ENCODE measurements around the gene NBR1.
"Not testable (repeated sequence)": the region's sequence is repeated elsewhere in the genome, so short reads cannot be mapped to it uniquely, and the experiment has no call there.

Gene NBR1

DNA sequence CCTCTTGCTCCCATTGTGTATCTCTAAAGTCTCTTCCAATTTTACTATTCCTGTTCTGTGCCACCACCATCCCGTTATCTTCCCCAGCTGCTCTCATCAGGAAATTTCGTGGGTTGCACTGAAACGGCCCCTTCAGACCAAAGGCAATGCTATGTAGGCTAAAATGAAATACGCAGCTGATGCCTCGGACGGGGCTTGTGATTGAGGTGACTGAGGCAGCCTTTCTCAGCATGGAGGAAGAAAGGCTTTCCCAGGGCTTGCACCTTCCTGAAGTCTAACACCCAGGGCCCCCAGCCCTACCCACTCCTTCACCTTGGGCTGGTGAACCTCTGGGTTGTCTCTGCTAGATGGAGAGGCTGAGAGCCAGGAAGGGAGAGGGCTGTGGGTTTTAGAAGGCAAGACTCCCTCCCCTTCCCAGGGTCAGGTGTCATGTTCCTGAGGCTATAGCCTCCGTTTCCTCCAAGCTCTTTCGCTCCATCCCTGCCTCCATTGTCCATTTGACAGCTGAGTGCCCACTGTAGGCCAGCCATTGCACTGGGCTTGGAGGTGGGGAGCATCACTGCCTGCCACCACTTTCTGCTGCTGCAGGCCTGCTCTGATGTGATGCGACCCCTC lies 49.6 kb downstream of the NBR1 start:
- Histone ChIP-seq H3K9me3 (ENCODE audit: control insufficient read depth, low read length) (no peaks in the 10 kb centered on the region), H3K27me3 (ENCODE audit: control insufficient read depth, insufficient read depth, low read length) (no peaks in the 10 kb centered on the region), H3K9ac (ENCODE audit: low read length) (no peak overlapping the region), H3K4me1 (ENCODE audit: control insufficient read depth, insufficient read depth, low read length) (no peaks in the 10 kb centered on the region), H3K36me3 (ENCODE audit: control insufficient read depth, insufficient read depth, low read length) (peaks cover 13% of the 10 kb centered on the region), H3K4me3 (ENCODE audit: low read length) (no peak overlapping the region)

- H3K4me1 ChIP-seq (ENCODE audit: control insufficient read depth, insufficient read depth, low read length), result no peaks in the 10 kb centered on the region
- H3K4me3 ChIP-seq (ENCODE audit: low read length), result no peak overlapping the region
- no peaks in the 10 kb centered on the region for H3K9me3 ChIP-seq (ENCODE audit: control insufficient read depth, low read length)
- no peak overlapping the region for H3K9ac ChIP-seq (ENCODE audit: low read length)
- peaks cover 4% of the 10 kb centered on the region for H3K36me3 ChIP-seq (ENCODE audit: control insufficient read depth, insufficient read depth, low read length)
- no peaks in the 10 kb centered on the region for H3K27me3 ChIP-seq (ENCODE audit: control insufficient read depth, insufficient read depth, low read length)
Measured at GRCh38 chr17:43224146-43224705, 53.2 kb downstream of the NBR1 start.

DNA sequence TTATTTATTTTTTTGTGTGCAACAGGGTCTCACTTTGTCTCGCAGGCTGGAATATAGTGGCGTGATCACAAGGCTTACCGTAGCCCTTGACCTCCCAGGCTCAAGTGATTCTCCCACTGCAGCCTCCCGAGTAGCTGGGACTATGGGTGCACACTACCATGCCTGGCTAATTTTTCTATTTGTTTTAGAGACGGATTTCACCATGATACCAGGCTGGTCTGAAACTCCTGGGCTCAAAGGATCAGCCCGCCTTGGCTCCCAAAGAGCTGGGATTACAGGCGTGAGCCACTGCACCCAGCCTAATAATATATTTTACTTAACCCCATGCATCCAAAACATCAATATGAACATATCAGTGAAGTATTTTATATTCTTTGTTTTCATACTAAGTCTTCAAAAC lies 55.4 kb downstream of the NBR1 start:
- Histone ChIP-seq H3K27me3 (ENCODE audit: control insufficient read depth, insufficient read depth, low read length) (no peaks in the 10 kb centered on the region), H3K4me1 (ENCODE audit: control insufficient read depth, insufficient read depth, low read length) (no peaks in the 10 kb centered on the region), H3K9me3 (ENCODE audit: control insufficient read depth, low read length) (no peaks in the 10 kb centered on the region), H3K36me3 (ENCODE audit: control insufficient read depth, insufficient read depth, low read length) (peaks cover 4% of the 10 kb centered on the region), H3K4me3 (ENCODE audit: low read length) (no peak overlapping the region), H3K9ac (ENCODE audit: low read length) (no peak overlapping the region)

- not testable (repeated sequence) for H3K27me3 ChIP-seq (ENCODE audit: control insufficient read depth, insufficient read depth, low read length); H3K9ac ChIP-seq (ENCODE audit: low read length); H3K36me3 ChIP-seq (ENCODE audit: control insufficient read depth, insufficient read depth, low read length); H3K4me1 ChIP-seq (ENCODE audit: control insufficient read depth, insufficient read depth, low read length); H3K9me3 ChIP-seq (ENCODE audit: control insufficient read depth, low read length); H3K4me3 ChIP-seq (ENCODE audit: low read length)
Measured at GRCh38 chr17:43228020-43228782, 57.2 kb downstream of the NBR1 start, which contains the start of gene CCDC200. TSS of gene CCDC200 (minus strand) at chr17:43228623. CDS start at chr17:43228554, 69 bp downstream.

DNA sequence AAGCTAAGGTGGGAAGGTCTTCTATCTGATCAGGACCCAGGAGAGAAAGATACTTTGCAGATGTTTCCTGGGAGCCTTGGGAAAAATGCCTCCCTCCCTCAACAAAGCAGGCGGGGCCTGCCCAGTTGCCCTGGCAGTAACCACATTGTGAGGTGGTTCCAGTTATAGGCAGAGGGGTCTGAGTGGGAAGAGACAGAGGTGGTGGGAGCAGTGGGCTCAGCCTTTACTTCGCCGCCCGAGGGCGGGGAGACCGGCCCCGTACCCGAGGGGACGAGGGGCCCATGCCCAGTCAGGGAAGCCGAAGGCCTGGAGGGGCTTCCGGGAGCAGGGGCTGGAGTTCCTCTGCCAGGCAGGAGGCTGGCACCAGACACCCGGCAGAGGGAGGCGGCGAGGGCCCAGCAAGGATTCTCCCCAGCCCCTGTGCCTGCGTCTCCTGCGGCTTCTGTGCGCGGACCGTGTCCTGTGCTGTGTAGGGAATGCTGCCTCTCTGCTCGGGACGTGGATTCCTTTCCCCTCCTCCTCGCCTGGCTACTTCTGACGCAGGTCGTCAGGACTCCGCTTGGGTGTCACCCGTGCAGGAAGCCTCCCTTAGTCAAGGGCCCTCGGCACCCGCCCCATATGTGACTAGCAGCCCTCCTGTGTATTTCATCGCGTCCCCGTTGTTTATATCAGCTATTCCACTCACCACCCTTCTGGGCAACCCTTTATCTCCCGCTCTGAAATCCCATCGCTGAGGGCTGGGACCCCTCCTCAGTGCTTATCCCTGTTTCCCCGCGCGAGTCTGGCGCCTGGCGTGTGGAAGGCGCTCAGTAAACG lies 60.4 kb downstream of the NBR1 start:
- not testable (repeated sequence) for H3K4me1 ChIP-seq (ENCODE audit: control insufficient read depth, insufficient read depth, low read length); H3K9me3 ChIP-seq (ENCODE audit: control insufficient read depth, low read length); H3K27me3 ChIP-seq (ENCODE audit: control insufficient read depth, insufficient read depth, low read length); H3K4me3 ChIP-seq (ENCODE audit: low read length); H3K36me3 ChIP-seq (ENCODE audit: control insufficient read depth, insufficient read depth, low read length)
- peak overlapping the region; percentile 43 for H3K9ac ChIP-seq (ENCODE audit: low read length)

- H3K27me3 ChIP-seq (ENCODE audit: control insufficient read depth, insufficient read depth, low read length); H3K36me3 ChIP-seq (ENCODE audit: control insufficient read depth, insufficient read depth, low read length); H3K4me1 ChIP-seq (ENCODE audit: control insufficient read depth, insufficient read depth, low read length); H3K9me3 ChIP-seq (ENCODE audit: control insufficient read depth, low read length); H3K4me3 ChIP-seq (ENCODE audit: low read length): not testable (repeated sequence)
- peak overlapping the region; percentile 43 for H3K9ac ChIP-seq (ENCODE audit: low read length)
Measured at GRCh38 chr17:43232021-43232699, 61.1 kb downstream of the NBR1 start.

GRCh38 chr17:43233263-43233662 lies 62.2 kb downstream of the NBR1 start:
- H3K4me3 ChIP-seq (ENCODE audit: low read length); H3K9me3 ChIP-seq (ENCODE audit: control insufficient read depth, low read length); H3K9ac ChIP-seq (ENCODE audit: low read length); H3K36me3 ChIP-seq (ENCODE audit: control insufficient read depth, insufficient read depth, low read length); H3K27me3 ChIP-seq (ENCODE audit: control insufficient read depth, insufficient read depth, low read length); H3K4me1 ChIP-seq (ENCODE audit: control insufficient read depth, insufficient read depth, low read length): not testable (repeated sequence)

DNA sequence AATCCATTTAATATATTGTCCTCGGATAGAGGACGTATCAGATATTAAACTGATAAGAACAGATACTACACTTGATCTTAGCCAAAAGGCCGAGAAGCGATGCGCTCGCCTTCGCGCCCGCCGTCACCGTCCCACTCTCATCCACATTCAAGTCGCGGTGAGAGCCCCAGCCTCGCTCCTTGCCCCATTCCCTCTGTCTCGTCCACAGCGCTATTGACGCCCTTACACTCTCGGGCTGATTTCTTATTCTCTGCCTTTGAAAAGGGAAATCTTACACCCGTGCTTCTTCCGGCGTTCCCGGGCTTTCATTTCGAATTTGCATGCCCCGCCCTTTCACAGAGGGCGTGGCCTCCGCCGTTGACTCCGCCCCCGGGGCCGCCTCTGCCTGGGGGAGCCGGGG lies 62.9 kb downstream of the NBR1 start, which contains the start of gene RNU2-1:
TSS of gene RNU2-1 (minus strand) at position 101 of the 400 bp plus-strand sequence.
- not testable (repeated sequence) for H3K4me3 ChIP-seq (ENCODE audit: low read length); H3K9me3 ChIP-seq (ENCODE audit: control insufficient read depth, low read length); H3K27me3 ChIP-seq (ENCODE audit: control insufficient read depth, insufficient read depth, low read length); H3K9ac ChIP-seq (ENCODE audit: low read length); H3K36me3 ChIP-seq (ENCODE audit: control insufficient read depth, insufficient read depth, low read length); H3K4me1 ChIP-seq (ENCODE audit: control insufficient read depth, insufficient read depth, low read length)

- H3K27me3 ChIP-seq (ENCODE audit: control insufficient read depth, insufficient read depth, low read length); H3K9ac ChIP-seq (ENCODE audit: low read length); H3K4me3 ChIP-seq (ENCODE audit: low read length); H3K4me1 ChIP-seq (ENCODE audit: control insufficient read depth, insufficient read depth, low read length); H3K36me3 ChIP-seq (ENCODE audit: control insufficient read depth, insufficient read depth, low read length); H3K9me3 ChIP-seq (ENCODE audit: control insufficient read depth, low read length): not testable (repeated sequence)
Measured at GRCh38 chr17:43239597-43239996, 68.6 kb downstream of the NBR1 start.

GRCh38 chr17:43240596-43241352 lies 69.8 kb downstream of the NBR1 start:
- H3K9ac ChIP-seq (ENCODE audit: low read length); H3K4me1 ChIP-seq (ENCODE audit: control insufficient read depth, insufficient read depth, low read length); H3K27me3 ChIP-seq (ENCODE audit: control insufficient read depth, insufficient read depth, low read length); H3K9me3 ChIP-seq (ENCODE audit: control insufficient read depth, low read length); H3K36me3 ChIP-seq (ENCODE audit: control insufficient read depth, insufficient read depth, low read length); H3K4me3 ChIP-seq (ENCODE audit: low read length): not testable (repeated sequence)

- not testable (repeated sequence) for H3K9me3 ChIP-seq (ENCODE audit: control insufficient read depth, low read length); H3K4me1 ChIP-seq (ENCODE audit: control insufficient read depth, insufficient read depth, low read length); H3K36me3 ChIP-seq (ENCODE audit: control insufficient read depth, insufficient read depth, low read length); H3K4me3 ChIP-seq (ENCODE audit: low read length); H3K9ac ChIP-seq (ENCODE audit: low read length); H3K27me3 ChIP-seq (ENCODE audit: control insufficient read depth, insufficient read depth, low read length)
Measured at GRCh38 chr17:43246456-43246855, 75.4 kb downstream of the NBR1 start.
